GM19395 (cell line): ENCODE results near the gene DNAH2.

Source experiments
- ATAC-seq: cut with Tn5 transposase; IDR thresholded peaks from one replicate; pipeline ENCODE4 v1.9.1; 2021; ENCODE audit warnings: mild to moderate bottlenecking, moderate library complexity; ENCODE audit not compliant: unreplicated experiment

Gene DNAH2

DNA sequence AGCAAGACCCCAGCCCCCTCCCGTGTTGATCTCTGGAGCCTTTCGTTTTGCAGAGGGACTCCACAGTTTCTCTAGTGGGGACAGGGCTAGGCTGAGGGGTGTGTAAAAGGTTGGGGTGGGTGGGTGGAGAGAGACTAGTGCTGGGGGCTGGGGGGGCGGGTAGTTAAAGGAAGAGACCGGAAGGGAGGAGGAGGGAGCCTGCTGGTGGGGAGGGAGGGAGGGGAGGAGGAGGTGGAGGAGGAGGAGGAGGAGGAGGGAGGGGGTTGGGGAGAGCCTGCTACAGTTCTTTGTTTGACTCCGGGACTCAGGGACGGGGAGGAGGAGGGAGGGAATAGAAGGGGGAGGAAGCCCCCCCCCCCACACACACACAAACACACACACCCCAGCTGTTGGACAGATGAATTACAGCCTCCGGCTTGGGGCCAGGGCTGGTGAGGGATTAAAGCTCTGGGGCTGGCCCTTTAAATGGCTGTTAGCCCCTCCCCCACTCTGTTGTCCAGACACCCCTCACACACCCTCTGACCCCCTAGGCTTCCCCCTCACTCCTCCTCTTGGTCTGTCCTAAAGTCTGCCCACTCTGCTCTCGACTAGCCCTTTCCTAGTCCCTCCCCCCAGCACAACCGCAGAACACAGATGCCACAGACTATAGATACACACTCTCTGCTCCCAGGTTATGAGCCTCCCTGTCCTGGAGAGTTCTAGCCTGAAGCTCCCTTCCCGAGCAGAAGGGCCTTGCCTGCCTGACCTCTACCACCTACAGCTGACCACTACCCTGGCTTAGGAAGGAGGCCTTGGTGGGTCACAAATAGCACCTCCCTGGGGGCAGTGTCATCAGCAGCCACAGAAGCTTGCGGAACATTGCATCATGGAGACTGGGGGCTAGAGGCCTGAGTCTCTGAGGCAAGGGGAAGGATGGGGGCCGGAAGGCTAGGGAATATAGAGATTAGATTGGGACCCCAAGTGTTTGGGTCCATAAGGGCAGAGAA, 120.8 kb downstream of the DNAH2 start:
- ATAC-seq: no peak

DNA sequence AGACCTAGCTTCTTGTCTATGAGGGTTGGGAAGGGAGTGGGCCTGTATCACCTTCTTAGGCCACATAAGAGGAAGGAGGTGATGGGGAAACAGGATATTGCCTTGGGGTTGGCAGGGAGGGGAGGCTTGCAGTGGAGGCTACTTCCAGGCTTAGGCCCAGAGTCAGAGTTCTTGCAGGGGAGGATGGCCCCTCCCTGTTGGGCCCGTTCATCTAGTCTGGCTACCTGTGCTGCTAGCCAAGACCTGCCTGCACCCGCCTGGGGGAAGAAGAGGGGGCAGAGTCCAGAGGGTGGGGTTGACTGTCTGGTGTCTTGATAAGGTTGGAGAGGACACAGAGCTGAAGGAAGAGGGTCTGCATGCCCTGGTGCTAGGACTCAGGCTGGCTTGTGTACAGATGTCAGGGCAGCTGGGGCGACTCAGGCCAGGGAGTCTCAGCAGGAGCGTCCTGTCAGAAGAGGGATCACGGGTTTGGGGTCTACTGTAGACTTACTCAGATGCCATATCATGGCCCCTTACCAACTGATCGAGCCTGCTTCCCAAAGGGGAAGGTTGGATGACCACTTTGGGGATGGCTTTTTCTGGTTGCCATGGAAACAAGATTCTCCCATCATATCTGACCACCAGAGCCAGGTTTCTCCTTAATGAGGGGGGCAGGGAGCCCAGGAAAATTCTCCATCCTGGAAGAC, 121.8 kb downstream of the DNAH2 start:
- ATAC-seq: no peak

- ATAC-seq: no peak
These were observed 122.3 kb downstream of the DNAH2 start for GRCh38 chr17:7839876-7840261.

DNA sequence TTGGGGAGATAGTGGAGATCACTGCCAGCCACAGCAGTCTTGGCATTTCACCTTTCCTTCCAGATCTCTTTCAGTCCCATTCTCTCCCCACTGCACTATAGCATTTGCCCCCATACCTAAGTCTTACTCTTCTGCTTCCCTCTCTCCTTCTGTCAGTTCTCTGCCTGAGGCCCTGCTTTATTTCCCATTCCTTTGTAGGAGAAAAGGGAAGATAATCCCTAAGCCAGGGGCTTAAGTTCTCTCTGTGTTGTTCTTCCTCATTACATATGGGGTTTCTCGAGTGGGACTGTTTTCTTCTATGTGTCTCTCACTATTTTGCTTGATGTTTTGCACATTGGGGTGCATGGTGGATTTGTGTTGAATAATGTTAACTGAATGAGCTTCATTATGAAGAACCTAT, 122.9 kb downstream of the DNAH2 start:
- ATAC-seq: no peak

DNA sequence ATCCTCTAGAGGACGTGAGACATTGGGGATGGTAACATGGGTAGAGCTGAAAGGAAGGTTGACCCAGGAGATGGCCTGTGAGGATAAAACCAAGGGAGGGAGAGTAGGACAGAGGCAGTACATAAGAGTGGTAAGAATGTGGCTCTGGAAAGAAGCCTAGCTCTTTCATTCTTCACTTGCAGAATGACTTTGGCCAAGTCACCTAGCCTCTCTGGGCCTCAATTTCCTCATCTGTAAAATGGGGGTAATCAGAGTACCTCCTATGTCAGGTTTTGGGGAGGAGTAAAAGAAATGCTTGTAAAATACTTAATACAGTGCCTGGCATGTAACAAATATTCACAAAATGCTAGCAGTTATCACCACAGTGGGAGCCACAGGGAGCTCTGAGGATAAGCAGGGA, 123.3 kb downstream of the DNAH2 start:
- ATAC-seq: no peak

DNA sequence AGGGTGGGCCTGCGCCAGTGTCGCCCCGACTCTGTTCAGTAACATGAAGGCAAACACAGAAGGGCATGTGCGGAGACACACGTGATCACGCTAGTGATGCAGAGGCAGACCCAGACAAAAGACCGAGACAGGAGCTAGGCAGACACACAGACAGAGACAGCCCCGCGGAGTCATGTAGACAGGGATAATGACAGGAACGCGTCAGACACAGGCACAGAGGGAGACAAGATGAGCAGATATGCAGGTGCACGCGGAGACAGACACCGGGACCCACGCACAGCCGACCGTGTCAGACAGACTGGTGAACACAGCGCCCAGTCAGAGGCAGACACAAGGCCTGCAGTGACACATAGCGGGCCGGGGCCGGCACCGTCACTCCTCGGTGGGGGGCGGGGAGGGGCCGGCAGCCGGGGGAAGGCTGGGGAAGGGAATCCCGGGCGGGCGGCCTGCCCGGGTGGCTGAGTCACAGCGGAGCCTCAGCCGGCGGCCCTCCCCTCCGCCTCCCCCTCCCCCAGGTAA, 123.9 kb downstream of the DNAH2 start:
- peak; percentile 5 for ATAC-seq

DNA sequence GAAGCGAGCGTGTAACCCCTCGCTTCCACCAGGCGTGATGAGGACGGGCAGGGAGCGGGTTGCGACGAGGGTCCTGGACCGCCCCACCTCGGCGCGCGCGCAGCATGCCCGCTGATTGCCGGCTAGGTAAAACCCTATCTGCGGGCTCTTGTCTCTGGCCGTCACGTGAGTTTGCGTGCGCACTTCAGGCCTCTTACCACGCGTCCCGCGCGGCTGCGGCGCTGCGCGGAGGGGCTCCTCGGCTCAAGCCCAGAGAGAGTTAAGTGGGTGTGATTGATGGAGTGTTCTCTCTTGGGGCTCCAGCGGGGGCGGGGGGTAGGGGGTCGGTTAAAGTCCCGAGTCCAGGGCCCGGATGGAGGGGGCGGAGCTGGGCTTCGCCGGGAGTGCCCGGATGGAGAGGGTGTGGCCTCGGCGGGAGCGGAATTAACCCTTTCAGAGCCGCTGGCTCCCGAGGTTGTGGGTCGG, 124.4 kb downstream of the DNAH2 start:
- peak; percentile 22 for ATAC-seq

DNA sequence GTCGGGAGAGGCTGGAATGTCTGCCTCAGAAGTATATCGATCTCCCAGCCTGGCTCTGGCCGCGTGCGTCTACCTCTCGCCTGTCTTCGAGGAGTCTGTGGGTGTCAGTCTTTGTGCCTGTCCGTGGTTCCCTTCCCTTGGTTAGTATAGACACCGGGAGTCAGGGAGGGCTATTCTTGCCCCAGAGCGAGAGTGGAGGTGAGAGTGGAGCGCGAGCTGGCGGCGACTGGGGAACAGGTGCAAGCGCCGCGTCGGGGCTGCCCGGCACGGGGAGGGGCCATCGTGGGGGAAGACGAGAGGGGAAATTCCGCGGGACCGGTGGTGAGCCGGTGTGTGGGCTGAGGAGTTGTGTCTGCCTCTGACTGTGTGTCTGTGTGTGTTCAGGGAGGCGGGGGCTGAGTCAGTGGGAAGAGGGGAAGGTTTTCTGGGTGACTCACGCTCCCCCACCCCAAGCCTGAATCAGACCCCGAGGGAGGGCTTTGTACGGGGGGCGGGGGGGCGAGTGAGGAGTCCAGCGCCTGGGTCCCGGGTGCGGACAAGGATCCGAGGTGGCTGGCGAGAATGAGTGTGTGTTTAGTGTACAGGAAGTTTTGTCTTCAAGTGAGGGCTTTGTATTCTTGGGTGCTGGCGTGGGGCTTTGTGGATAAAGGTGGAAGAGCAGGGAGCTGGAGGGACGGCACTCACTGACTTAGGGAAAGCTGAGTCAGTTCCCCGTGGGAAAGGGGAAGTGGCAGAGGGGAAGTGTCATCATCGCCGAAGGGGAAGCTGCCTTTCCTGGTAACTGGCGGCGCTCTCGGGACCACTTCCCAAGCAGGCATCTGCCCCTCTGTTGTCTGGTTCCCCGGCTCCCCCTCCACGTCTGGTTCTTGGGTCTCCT, 125.1 kb downstream of the DNAH2 start:
- ATAC-seq: peak; percentile 29

GRCh38 chr17:7843257-7843535, 125.7 kb downstream of the DNAH2 start:
- ATAC-seq: no peak

DNA sequence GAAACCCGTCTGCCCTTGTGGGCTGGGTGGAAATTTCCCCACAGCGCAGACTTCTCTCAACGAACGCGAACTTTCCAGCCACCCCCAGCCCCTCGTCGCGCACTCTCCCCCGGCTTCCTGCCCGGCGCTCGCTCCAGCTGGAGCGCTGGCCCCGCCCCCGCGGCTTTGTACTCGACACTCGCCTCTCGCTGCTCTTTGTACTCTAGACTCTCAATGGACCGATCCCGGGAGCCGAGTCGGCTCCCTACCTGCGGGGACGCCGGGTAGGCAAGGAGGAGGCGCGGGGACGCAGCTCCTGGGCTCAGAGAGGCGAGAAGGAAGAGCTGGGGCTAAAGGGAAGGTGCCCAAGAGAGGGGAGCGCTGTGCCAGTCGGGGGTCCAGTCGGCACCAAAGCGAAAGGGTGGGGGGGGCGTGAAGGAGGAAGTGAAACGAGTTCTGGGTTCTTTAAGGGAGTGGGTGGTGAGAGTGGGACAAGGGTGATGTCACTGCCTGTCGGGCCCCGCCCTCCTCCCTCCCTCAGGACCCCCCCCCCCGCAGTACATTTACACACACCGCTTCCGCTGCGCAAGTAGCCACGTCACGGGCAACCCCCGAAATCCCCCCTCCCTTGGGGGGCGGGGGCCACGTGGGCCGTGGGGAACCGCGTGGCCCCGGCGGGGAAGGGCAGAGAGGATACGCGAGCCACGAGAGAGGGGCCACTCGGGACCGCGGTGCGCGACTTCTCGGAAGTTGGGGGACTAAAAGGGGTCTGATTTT, 126.2 kb downstream of the DNAH2 start:
- ATAC-seq: peak; percentile 33

DNA sequence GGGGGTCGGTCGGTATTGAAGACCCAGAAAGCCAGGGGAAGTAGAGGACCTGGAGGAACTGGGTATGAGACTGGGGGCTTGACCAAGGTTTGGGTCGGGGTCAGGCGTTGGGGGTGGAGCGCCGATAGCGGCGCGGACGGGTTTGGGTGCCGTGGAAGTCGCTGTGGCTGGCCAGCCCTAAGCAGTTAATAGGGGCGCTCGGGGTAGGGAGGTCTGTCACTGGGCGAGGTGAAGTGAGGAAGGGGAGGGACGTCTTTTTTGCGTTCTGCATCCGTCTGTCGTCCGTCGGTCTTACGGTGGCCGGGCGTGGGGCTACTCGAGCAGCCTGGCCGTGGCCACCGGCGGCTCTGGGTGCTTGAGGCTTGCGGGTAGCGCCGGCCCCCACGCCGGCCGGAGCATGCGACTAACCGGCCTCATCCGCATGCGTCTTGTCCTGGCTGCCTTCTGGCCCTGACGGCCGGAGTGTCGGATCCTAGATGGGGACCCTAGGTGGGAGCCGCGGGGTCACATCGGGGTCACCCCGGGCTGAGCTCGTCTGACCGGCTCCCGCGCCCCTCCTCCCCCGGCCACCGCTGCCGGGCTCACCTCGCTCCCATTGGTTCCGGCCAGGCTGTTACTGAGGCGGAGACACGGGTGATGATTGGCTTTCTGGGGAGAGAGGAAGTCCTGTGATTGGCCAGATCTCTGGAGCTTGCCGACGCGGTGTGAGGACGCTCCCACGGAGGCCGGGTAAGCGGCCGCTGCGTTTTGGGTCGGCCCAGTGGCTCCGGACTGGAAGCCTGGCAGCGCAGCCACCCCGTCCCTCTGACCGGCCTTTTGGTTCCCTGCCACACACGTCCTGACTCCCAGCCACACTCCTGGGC, 127.0 kb downstream of the DNAH2 start:
- ATAC-seq: peak; percentile 52

GRCh38 chr17:7845359-7846062, 128.0 kb downstream of the DNAH2 start:
- no peak for ATAC-seq

- ATAC-seq: no peak
These were observed 128.7 kb downstream of the DNAH2 start for GRCh38 chr17:7846063-7846735.

GRCh38 chr17:7846765-7847661, 129.5 kb downstream of the DNAH2 start:
- no peak for ATAC-seq

DNA sequence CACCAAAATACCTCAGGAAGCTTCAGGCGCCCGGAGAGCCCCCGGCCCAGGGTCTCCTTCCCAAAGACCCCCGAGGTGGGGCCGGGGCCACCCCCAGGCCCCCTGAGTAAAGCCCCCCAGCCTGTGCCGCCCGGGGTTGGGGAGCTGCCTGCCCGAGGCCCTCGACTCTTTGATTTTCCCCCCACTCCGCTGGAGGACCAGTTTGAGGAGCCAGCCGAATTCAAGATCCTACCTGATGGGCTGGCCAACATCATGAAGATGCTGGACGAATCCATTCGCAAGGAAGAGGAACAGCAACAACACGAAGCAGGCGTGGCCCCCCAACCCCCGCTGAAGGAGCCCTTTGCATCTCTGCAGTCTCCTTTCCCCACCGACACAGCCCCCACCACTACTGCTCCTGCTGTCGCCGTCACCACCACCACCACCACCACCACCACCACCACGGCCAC, 130.6 kb downstream of the DNAH2 start:
- no peak for ATAC-seq

- no peak for ATAC-seq
These were observed 131.2 kb downstream of the DNAH2 start for GRCh38 chr17:7848739-7849129.

GRCh38 chr17:7849130-7849750, 131.7 kb downstream of the DNAH2 start:
- ATAC-seq: no peak
